A549 treated with Mapracorat at 1 μM for 4 hours (cell line): ENCODE results near the gene LY6G5C. TPM values are rescaled to one million over a fixed set of nuclear protein-coding genes. Genes with fewer than 3 reads are reported as not detected.

Experiments
- total RNA-seq: library from RNA; stranded (reverse); fragments of 200-300 nt; extraction: Qiagen RNA extraction; gene quantifications from 5 replicates; pipeline ENCODE4 v1.2.3, GENCODE V29; 2022

LY6G5C gene, protein sequence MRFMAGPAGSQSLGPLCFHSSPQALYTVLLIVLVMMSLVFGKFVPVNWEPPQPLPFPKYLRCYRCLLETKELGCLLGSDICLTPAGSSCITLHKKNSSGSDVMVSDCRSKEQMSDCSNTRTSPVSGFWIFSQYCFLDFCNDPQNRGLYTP
- total RNA-seq = 0.92 to 1.6 TPM (median 1.1 TPM) in 5 replicates

DNA sequence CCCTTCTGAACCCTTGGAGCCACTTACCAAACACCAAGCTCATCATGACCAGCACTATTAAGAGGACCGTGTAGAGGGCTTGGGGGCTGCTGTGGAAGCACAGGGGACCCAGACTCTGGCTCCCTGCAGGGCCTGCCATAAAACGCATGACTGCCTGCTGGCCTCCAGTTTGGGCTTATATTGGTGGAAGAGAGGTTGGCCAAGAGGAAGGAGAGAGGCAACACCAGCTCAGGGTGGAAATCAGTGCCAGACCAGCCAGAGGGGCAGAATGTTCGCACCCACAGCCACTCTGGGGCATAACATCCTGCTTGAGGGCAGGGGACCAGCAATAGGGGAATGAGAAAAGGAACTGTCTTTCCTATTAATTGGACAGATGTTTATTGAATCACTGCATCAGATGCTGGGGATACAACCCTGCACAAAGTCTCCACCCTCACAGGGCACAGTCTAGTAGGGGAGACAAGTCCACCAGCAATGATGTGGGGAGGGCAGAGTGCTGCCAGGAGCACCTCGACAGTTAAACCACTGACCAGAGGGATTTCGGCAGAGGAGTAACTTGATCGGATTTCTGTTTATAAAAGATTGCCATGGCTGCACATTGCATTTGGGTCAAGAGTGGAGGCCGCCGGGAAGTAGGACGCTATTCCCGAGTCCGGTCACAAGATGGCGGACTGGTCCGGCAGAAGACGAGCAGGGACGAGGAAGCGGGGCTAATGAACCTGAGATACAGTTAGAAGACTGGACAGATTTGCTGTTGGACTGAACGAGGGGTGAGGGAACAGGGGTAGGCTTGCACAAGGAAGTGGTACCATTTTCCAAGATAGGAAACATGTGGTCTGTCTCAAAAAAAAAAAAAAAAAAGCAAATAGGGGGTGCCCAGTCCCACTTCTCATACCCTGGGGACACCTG is at the start of gene LY6G5C:
TSS of gene LY6G5C (minus strand) at position 842 of the 909 bp plus-strand sequence. CDS start at position 148, 694 bp downstream.

DNA sequence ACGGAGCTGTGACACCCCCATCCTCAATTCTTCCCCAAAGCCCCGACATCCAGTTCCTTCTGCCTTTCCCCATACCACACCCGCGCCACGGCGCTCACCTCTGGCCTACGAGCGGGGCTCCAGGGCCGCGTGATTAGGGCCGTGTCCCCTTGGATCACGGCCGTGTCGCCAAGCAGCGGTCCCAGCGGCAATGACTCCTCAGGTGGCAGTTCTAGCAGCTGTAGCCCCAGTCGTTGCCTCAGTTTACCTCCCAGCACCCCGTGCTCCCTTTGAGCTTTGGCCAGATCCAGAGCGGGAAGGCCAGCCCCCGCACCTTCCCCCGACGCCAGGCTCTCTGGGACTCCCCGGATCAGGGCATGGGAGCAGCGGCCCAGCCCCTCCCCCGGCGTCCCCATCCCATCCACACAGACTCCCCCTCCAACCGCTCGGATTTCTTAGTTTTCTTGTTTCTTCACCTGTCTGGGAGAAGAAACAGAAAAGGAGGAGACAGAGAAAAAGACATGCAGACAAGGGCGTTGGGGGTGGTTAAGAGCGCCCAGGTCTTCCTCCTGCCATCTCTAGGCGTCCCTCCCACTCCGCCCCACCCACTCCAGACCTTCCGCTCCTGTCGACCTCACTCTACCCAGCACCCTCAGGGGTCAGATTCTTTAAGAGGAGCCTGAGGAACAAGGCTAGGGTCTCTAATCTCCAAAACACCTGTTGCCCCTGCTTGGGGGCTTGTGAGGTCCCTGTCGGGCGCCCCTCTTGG is 48.1 kb upstream of the LY6G5C start, which contains the start of gene DDAH2:
TSS of gene DDAH2 (minus strand) at position 533 of the 748 bp plus-strand sequence. CDS start at position 395, 138 bp downstream.

DNA sequence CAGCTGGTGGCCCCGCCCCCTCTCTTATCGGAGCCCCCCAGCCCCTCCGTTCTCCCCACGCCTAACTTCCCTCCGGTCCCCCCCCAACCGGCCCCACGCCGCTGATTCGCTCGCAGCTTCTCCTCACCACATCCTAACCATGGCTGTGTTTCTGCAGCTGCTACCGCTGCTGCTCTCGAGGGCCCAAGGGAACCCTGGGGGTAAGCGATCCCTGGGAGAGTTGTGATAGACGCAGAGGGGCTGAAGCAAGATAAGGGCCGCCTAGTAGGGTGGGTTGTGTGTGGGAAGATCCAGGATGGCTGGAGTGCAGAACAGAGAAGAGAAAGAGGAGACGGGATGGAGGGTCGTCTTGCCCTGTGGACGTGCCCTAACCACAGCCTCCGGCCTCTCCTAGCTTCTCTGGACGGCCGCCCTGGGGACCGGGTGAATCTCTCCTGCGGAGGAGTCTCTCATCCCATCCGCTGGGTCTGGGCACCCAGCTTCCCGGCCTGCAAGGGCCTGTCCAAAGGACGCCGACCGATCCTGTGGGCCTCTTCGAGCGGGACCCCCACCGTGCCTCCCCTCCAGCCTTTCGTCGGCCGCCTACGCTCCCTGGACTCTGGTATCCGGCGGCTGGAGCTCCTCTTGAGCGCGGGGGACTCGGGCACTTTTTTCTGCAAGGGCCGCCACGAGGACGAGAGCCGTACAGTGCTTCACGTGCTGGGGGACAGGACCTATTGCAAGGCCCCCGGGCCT is 42.5 kb upstream of the LY6G5C start, which contains the start of gene MPIG6B:
TSS of gene MPIG6B (plus strand) at position 129 of the 735 bp plus-strand sequence. CDS start at position 140, 11 bp downstream.

GRCh38 chr6:31721351-31722020 is 40.6 kb upstream of the LY6G5C start, which contains the start of gene LY6G6C:
Gene LY6G6C, minus strand, starts transcription at chr6:31721746. Its CDS starts 67 bp downstream, at chr6:31721679.

GRCh38 chr6:31715022-31715958 is 34.4 kb upstream of the LY6G5C start, which contains the start of gene LY6G6D:
Gene LY6G6D, plus strand, starts transcription at chr6:31715348. Its CDS starts 8 bp downstream, at chr6:31715356.

DNA sequence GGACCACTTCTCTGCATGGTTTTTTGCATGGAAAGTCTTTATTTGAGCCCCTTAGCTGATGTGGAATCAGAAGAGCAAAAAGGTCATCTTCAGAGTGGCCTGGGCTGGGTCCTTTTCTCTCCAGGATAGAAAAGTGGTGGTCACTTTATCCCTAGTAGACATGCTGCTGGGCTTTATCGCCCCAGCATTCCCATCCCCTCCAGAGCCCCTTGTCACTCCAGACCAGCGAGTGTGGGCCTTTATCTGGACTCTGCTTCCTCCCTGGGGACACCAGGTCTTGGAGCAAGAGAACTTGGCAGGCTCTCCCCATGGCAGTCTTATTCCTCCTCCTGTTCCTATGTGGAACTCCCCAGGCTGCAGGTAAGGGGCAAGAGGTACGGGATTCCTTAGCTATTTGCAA is 25.7 kb upstream of the LY6G5C start, which contains the start of gene LY6G6F:
TSS of gene LY6G6F (plus strand) at position 268 of the 400 bp plus-strand sequence. CDS start at position 309, 41 bp downstream.

GRCh38 chr6:31702819-31703716 is 22.2 kb upstream of the LY6G5C start, which contains the start of gene ABHD16A:
Gene ABHD16A, minus strand, starts transcription at chr6:31703324. Its CDS starts 43 bp downstream, at chr6:31703281.

GRCh38 chr6:31669676-31670075 is 11.2 kb downstream of the LY6G5C start, which contains the start of gene LY6G5B:
Gene LY6G5B, plus strand, starts transcription at chr6:31669976. Its CDS starts 975 bp downstream, at chr6:31670951.

DNA sequence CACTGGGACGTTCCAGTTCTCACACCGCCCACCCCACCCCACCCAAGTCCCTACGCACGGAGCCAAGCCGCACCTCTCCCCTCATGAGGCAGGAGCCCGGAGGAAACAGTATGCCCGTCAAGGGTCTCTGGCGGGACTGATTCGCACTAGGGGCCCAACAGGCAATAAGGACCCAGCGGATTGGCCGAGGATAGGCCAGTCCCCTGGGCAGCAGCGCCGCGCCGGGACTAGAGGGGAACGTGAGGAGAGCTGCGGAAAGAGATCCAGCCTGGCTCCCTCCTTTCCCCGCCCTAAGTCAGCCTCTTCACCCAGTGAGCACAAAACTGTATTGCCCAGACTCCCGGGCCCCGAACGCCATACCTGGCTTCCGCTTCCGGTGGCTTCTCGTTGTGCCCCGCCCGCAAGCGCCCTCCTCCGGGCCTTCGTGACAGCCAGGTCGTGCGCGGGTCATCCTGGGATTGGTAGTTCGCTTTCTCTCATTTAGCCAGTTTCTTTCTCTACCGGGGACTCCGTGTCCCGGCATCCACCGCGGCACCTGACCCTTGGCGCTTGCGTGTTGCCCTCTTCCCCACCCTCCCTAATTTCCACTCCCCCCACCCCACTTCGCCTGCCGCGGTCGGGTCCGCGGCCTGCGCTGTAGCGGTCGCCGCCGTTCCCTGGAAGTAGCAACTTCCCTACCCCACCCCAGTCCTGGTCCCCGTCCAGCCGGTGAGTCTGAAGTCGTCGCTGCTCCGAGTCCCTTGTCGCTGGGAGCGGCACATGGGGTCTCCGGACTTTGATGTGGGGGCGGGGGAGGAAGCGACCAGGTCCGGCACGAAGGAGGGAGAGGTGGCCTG is 15.1 kb downstream of the LY6G5C start, which contains the start of gene CSNK2B:
TSS of gene CSNK2B (plus strand) at position 580 of the 836 bp plus-strand sequence. CDS start 752 bp downstream, outside the sequence.

DNA sequence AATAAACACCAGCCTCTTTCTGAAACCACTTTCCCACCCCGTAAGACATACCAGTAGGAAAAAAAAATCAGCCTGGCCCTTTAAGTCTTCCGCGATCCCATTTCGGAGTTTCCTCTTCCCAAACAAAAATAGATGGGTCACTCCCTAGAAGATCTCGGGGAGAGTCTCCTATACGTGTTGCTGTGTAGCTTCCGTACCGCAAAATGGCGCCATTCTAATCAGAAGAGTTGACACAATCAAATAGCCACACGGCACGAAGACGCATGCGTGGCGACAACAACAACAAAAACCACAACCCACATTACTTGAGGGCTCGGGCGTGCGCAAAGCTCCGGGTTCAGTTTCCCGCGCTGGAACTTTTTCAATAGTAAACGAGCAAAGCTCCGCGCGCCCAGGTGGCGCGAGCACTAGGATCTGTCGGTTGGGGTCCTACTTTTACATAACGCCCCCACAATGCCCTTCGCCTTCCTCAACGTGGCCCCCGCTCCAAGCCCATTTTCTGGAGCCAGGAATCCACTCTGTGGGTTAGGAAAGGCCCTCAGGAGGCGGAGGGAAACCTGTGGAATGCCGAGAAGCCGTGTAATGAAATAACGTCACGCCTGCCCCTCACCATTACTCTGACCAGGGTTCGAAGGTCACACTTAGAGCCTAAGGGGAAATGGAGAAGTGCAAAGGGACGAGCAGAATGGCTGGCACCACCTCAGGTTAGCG is 15.9 kb downstream of the LY6G5C start, which contains the start of gene GPANK1:
TSS of gene GPANK1 (minus strand) at position 208 of the 711 bp plus-strand sequence. CDS start 519 bp downstream, outside the sequence.

GRCh38 chr6:31660381-31661261 is 20.2 kb downstream of the LY6G5C start, which contains the start of gene C6orf47:
Gene C6orf47, minus strand, starts transcription at chr6:31660778. Its CDS starts 831 bp downstream, at chr6:31659947.

GRCh38 chr6:31655349-31656237 is 25.3 kb downstream of the LY6G5C start, which contains the start of gene APOM:
Gene APOM, plus strand, starts transcription at chr6:31655894. Its CDS starts 73 bp downstream, at chr6:31655967.

